ENCODE measurements around the gene DPM3.

Gene DPM3

DNA sequence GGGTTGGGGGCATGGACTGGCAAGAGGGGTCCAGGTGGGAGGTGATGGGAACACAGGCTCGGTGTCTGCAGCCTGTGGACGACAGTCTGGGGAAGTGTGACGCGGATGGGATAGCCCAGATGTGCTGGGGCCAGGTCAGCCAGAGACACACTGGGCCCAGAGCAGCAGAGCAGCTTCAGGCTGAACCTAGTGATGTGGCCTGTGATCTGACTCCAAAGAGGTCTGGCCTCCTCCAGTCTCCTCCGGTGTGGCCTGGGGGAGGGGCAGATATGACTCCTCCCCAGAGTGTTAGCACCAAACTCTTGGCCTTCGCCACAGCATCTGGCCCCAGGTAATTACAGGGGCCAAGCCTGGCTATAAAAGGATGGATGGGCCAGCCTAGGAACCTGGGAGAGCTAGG, 48.2 kb downstream of the DPM3 start:
- DNase-seq: no peak

DNA sequence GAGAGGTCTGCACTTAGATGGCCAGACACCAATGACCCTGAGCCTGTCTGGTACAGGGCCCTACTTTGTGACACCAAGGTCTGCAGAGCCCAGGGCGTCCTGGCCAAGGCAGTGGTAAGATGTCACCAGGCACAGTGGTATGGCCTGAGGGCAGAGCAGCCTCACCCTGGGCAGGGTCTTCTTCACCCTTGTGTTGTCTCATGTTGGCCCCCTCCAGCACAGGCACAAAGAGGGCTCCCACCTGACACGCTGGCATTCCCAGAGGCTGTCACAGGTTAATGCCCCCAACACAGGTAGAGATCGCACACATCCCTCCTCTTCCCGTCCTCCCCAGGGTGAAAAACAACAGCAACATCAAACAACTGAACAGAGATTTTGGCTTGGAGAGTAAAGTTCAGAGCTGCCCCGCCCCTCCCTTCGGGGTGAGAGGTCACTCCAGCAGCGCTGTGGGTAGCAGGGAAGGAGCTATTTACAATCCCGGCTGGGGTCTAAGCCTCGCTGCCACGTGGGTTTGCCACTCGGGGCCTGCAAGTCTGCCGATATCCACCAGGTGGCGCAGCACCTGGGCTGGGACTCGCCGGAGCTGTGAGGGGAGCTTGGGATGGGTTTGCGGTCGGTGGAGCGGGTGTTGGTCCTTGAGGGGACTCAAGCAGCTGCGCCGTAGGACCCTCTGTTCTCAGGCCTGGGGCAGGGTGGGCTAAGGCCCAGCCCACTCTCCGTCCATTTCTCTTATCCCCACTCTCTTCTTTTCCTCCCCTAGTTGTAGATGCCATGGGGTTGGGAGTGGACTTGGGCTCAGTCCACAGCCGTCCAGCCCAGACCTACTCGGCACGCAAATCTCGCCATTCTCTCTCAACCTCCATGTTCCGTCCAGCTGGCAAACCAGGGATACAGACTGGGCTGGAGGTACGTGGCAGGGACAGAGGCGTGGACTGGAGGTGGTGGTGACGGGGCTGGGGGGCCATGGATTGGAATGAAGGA, 49.0 kb downstream of the DPM3 start:
- DNase-seq: peak; percentile 62

All from DMS79 treated with DMSO at 0.1 percent for 48 hours (cell line).